H9 (cell line): Measurements from ENCODE around the gene CA11. TPM values are rescaled to one million over a fixed set of nuclear protein-coding genes. Genes with fewer than 3 reads are reported as not detected.
A peak's percentile ranks its signal among the peaks of the same experiment; 100 is the strongest.

Experiments
- DNase-seq: peaks from one replicate; pipeline ENCODE4 v3.0.0-alpha.2; 2017
- H2AFZ ChIP-seq: one replicate; pipeline ENCODE4 v1.6.1; 2013; ENCODE audit warnings: mild to moderate bottlenecking, low read length, control low read depth, moderate library complexity
- H2AK5ac ChIP-seq: 2 replicates; pipeline ENCODE4 v1.6.1; 2013; ENCODE audit warnings: low read length, control low read depth, mixed read lengths; ENCODE audit not compliant: insufficient read length
- H2BK120ac ChIP-seq: one replicate; pipeline ENCODE4 v1.6.1; 2013; ENCODE audit warnings: low read depth, mild to moderate bottlenecking, low read length, control low read depth, inconsistent platforms; ENCODE audit not compliant: poor library complexity, severe bottlenecking
- H2BK12ac ChIP-seq: 2 replicates; pipeline ENCODE4 v1.6.1; 2013; ENCODE audit warnings: low read length, control low read depth, mixed read lengths, low read depth; ENCODE audit not compliant: insufficient read length
- H2BK15ac ChIP-seq: 2 replicates; pipeline ENCODE4 v1.6.1; 2013; ENCODE audit warnings: low read depth, low read length, control low read depth
- H2BK20ac ChIP-seq: one replicate; pipeline ENCODE4 v1.6.1; 2013; ENCODE audit warnings: low read depth, mild to moderate bottlenecking, low read length, control low read depth, inconsistent platforms; ENCODE audit not compliant: poor library complexity, severe bottlenecking
- H2BK5ac ChIP-seq: 2 replicates; pipeline ENCODE4 v1.6.1; 2013; ENCODE audit warnings: low read length, control low read depth, mixed read lengths; ENCODE audit not compliant: insufficient read length
- H3K14ac ChIP-seq: 2 replicates; pipeline ENCODE4 v1.6.1; 2013; ENCODE audit warnings: low read length, control low read depth; ENCODE audit not compliant: insufficient read depth
- H3K18ac ChIP-seq: 2 replicates; pipeline ENCODE4 v1.6.1; 2013; ENCODE audit warnings: low read depth, mild to moderate bottlenecking, mixed read lengths, low read length, control low read depth; ENCODE audit not compliant: insufficient read length
- H3K23ac ChIP-seq: 2 replicates; pipeline ENCODE4 v1.6.1; 2013; ENCODE audit warnings: low read length, control low read depth, mixed read lengths, low read depth; ENCODE audit not compliant: insufficient read length
- H3K23me2 ChIP-seq: 2 replicates; pipeline ENCODE4 v1.6.1; 2013; ENCODE audit warnings: low read depth, mild to moderate bottlenecking, mixed read lengths, low read length, control low read depth; ENCODE audit not compliant: insufficient read length, poor library complexity, severe bottlenecking
- H3K27ac ChIP-seq: 2 replicates; pipeline ENCODE4 v1.5.1; 2013; ENCODE audit warnings: low read length, control low read depth, mixed read lengths, low read depth; ENCODE audit not compliant: insufficient read length
- H3K27me3 ChIP-seq: 2 replicates; pipeline ENCODE4 v1.6.1; 2013; ENCODE audit warnings: low read length, control low read depth, inconsistent platforms; ENCODE audit not compliant: insufficient read depth
- H3K4ac ChIP-seq: 2 replicates; pipeline ENCODE4 v1.6.1; 2013; ENCODE audit warnings: low read depth, mild to moderate bottlenecking, control low read depth, inconsistent platforms, low read length, moderate library complexity
- H3K4me1 ChIP-seq: 2 replicates; pipeline ENCODE4 v1.6.1; 2013; ENCODE audit warnings: low read length, control low read depth, inconsistent platforms; ENCODE audit not compliant: insufficient read depth
- H3K4me2 ChIP-seq: 2 replicates; pipeline ENCODE4 v1.6.1; 2013; ENCODE audit warnings: low read length, control low read depth, mixed read lengths; ENCODE audit not compliant: insufficient read length, insufficient read depth
- H3K56ac ChIP-seq: 2 replicates; pipeline ENCODE4 v1.6.1; 2013; ENCODE audit warnings: low read depth, mild to moderate bottlenecking, mixed read lengths, low read length, control low read depth; ENCODE audit not compliant: insufficient read length
- H3K79me1 ChIP-seq: 2 replicates; pipeline ENCODE4 v1.6.1; 2013; ENCODE audit warnings: low read depth, mild to moderate bottlenecking, moderate library complexity, low read length, control low read depth, inconsistent platforms; ENCODE audit not compliant: insufficient read depth, poor library complexity, severe bottlenecking
- H3K79me2 ChIP-seq: 2 replicates; pipeline ENCODE4 v1.6.1; 2013; ENCODE audit warnings: low read length, control low read depth, inconsistent platforms; ENCODE audit not compliant: insufficient read depth
- H3K9ac ChIP-seq: 2 replicates; pipeline ENCODE4 v1.6.1; 2013; ENCODE audit warnings: low read length, control low read depth, mixed read lengths; ENCODE audit not compliant: insufficient read length; ENCODE audit errors: extremely low read depth
- H3K9me3 ChIP-seq: one replicate; pipeline ENCODE4 v1.6.1; 2013; ENCODE audit warnings: low read depth, low read length, inconsistent platforms; ENCODE audit not compliant: control insufficient read depth
- H3T11ph ChIP-seq: one replicate; pipeline ENCODE4 v1.6.1; 2013; ENCODE audit warnings: mild to moderate bottlenecking, low read length, control low read depth, inconsistent platforms
- H4K20me1 ChIP-seq: one replicate; pipeline ENCODE4 v1.6.1; 2013; ENCODE audit not compliant: control insufficient read depth, insufficient read length, insufficient read depth
- H4K5ac ChIP-seq: 2 replicates; pipeline ENCODE4 v1.6.1; 2013; ENCODE audit warnings: low read depth, mild to moderate bottlenecking, mixed read lengths, low read length, control low read depth; ENCODE audit not compliant: insufficient read length
- H4K8ac ChIP-seq: replicated peaks from 2 replicates; pipeline ENCODE4 v1.6.1; 2013; ENCODE audit warnings: low read length, control low read depth, mixed read lengths, low read depth; ENCODE audit not compliant: insufficient read length
- H4K91ac ChIP-seq: 2 replicates; pipeline ENCODE4 v1.6.1; 2013; ENCODE audit warnings: low read depth, mild to moderate bottlenecking, moderate library complexity, mixed read lengths, low read length, control low read depth; ENCODE audit not compliant: insufficient read length
- H3K27ac Mint-ChIP-seq, 3 experiments: 2 replicates in 2 of 3; 3 replicates in 1 of 3; pipeline ENCODE4 v1.8.0; 2020 to 2021; ENCODE audit warnings: mixed read lengths in 3 of 3, mild to moderate bottlenecking in 1 of 3, moderate library complexity in 1 of 3
- H3K27me3 Mint-ChIP-seq: 2 replicates; pipeline ENCODE4 v1.8.0; 2021; ENCODE audit warnings: low read depth, mild to moderate bottlenecking, moderate library complexity, mixed read lengths
- H3K36me3 Mint-ChIP-seq, 3 experiments: 2 replicates in 2 of 3; 3 replicates in 1 of 3; pipeline ENCODE4 v1.8.0; 2020 to 2021; ENCODE audit warnings: low read depth in 3 of 3, mixed read lengths in 3 of 3; ENCODE audit not compliant: insufficient read depth in 1 of 3
- H3K4me1 Mint-ChIP-seq, 2 experiments: 2 replicates each; pipeline ENCODE4 v1.8.0; 2020; ENCODE audit warnings: mixed read lengths in 2 of 2
- H3K4me3 Mint-ChIP-seq, 2 experiments: 2 replicates in 1 of 2; 3 replicates in 1 of 2; pipeline ENCODE4 v1.8.0; 2020 to 2021; ENCODE audit warnings: mild to moderate bottlenecking in 2 of 2, mixed read lengths in 2 of 2, moderate library complexity in 1 of 2
- H3K9me3 Mint-ChIP-seq, 2 experiments: 2 replicates in 1 of 2; 3 replicates in 1 of 2; pipeline ENCODE4 v1.8.0; 2020; ENCODE audit warnings: mild to moderate bottlenecking in 2 of 2, mixed read lengths in 2 of 2, moderate library complexity in 1 of 2
- CTCF ChIP-seq: fragments of 200-600 bp; sonication (generic); conservative IDR thresholded peaks from 3 replicates; pipeline ENCODE4 v1.8.0; 2021; ENCODE audit warnings: antibody characterized with exemption, mild to moderate bottlenecking
- WGBS: extraction: QIAGEN DNeasy Blood & Tissue Kit; methylation state at CpG from one replicate; pipeline ENCODE4 v1.1.7; 2013; ENCODE audit warnings: missing lambda C conversion rate, low lambda C conversion rate, mixed read lengths; ENCODE audit not compliant: insufficient read length; ENCODE audit errors: extremely low coverage; 5-methylcytosine and 5-hydroxymethylcytosine counted together
- total RNA-seq: library from RNA; stranded (reverse); gene quantifications from 2 replicates; pipeline ENCODE4 v1.2.1, GENCODE V29; 2021

Gene CA11
- total RNA-seq, 1 experiment from 2014 or later, result 107 TPM

- Histone ChIP-seq H3K27me3 (no peaks in the 10 kb centered on the region), H3K18ac (no peak overlapping the region), H3K4me2 (no peak overlapping the region), H2BK12ac (no peak overlapping the region), H4K91ac (no peak overlapping the region), H4K5ac (no peak overlapping the region), H3K23ac (no peak overlapping the region), H3K27ac (no peak overlapping the region), H3K79me2 (no peaks in the 10 kb centered on the region), H2BK120ac (no peak overlapping the region), H2BK5ac (no peak overlapping the region), H4K20me1 (no peaks in the 10 kb centered on the region), H3K14ac (no peak overlapping the region), H2AK5ac (no peak overlapping the region), H3K56ac (no peak overlapping the region), H3K79me1 (no peaks in the 10 kb centered on the region), H2BK20ac (no peak overlapping the region), H4K8ac (no peak overlapping the region), H3T11ph (no peak overlapping the region), H3K4me1 (no peaks in the 10 kb centered on the region), H2AFZ (no peak overlapping the region), H3K23me2 (no peaks in the 10 kb centered on the region), H3K4ac (no peak overlapping the region), H3K9ac (no peak overlapping the region), H2BK15ac (no peak overlapping the region), H3K9me3 (no peaks in the 10 kb centered on the region)
- no peak for TF ChIP-seq CTCF
- H3K4me1 Mint-ChIP-seq, result peaks cover 0 to 3% of the 10 kb centered on the region in 2 experiments; a peak in 1 of 4 replicates
- H3K36me3 Mint-ChIP-seq, result no peaks in the 10 kb centered on the region; a peak in 1 of 7 replicates
- WGBS, result no CpG with 5 or more reads among the region's 30 CpGs
- H3K27ac Mint-ChIP-seq, result peak overlapping the region in 2 of 3 experiments; percentile 9 to 58; a peak in 1 of 7 replicates
- DNase-seq, result no peak
- peaks cover 1% of the 10 kb centered on the region for H3K27me3 Mint-ChIP-seq
- no peak overlapping the region for H3K4me3 Mint-ChIP-seq
- no peaks in the 10 kb centered on the region for H3K9me3 Mint-ChIP-seq
Observed at GRCh38 chr19:48598996-48599700, 46.8 kb downstream of the CA11 start.
